HepG2 (cell line): Measurements from ENCODE around the gene AHCTF1. TPM values are rescaled to one million over a fixed set of nuclear protein-coding genes. Genes with fewer than 3 reads are reported as not detected.

Source experiments
- ATAC-seq: fragments of 200-7000 bp; cut with Tn5 transposase; 3 replicates; pipeline ENCODE4 v1.9.1; 2020; ENCODE audit warnings: mild to moderate bottlenecking, moderate library complexity
- BruUV-seq: library from RNA; stranded (reverse); fragments of 400-500 nt; replicated peaks from 2 replicates; lab custom pipeline; 2021; lab: Mats Ljungman, UMichigan
- CTCF ChIA-PET: fragments of 300-600 bp; formaldehyde crosslinking; extraction: SDS; loops from one replicate; lab custom pipeline; 2021; ENCODE audit warnings: low total read pairs, inconsistent platforms, low intra/inter-chr PET ratio; lab: Yijun Ruan, JAX
- POLR2A ChIA-PET: fragments of 350-600 bp; sonication (Branson Sonifier 250); formaldehyde crosslinking; loops from one replicate; lab custom pipeline; 2020; ENCODE audit warnings: antibody characterized with exemption, inconsistent platforms; lab: Yijun Ruan, JAX
- DNase-seq: peaks from one replicate; pipeline ENCODE4 v3.0.0-alpha.2; 2015; ENCODE audit warnings: low spot score
- FAIRE-seq: peaks from 3 replicates; lab custom pipeline; 2011; peaks lifted over from hg19 to GRCh38; lab: Jason Lieb, UNC
- H2AFZ ChIP-seq: one replicate; pipeline ENCODE4 v1.6.1; 2011; ENCODE audit warnings: low read length, inconsistent platforms
- H3K27ac ChIP-seq: fragments of 300-600 bp; 3 replicates; pipeline ENCODE4 v1.8.0; 2011; ENCODE audit warnings: mixed run types, mild to moderate bottlenecking, mixed read lengths, low read length, inconsistent platforms; ENCODE audit not compliant: insufficient read depth; ENCODE audit errors: extremely low read length
- H3K27me3 ChIP-seq, 2 experiments: fragments of 200-600 bp in 1 of 2; 2 replicates in 1 of 2; 3 replicates in 1 of 2; pipeline versions ENCODE4 v1.6.0 to v1.8.0; 2011; ENCODE audit warnings: low read length in 2 of 2, mild to moderate bottlenecking in 2 of 2, moderate library complexity in 2 of 2, inconsistent platforms in 1 of 2; ENCODE audit not compliant: insufficient read depth in 2 of 2, control insufficient read depth in 1 of 2
- H3K36me3 ChIP-seq, 2 experiments: fragments of 200-600 bp in 1 of 2; replicated peaks in 1 of 2; 2 replicates in 1 of 2; 3 replicates in 1 of 2; pipeline versions ENCODE4 v1.5.1 to v1.8.0; 2011; ENCODE audit warnings: low read length in 2 of 2, inconsistent platforms in 1 of 2; ENCODE audit not compliant: insufficient read depth in 2 of 2, control insufficient read depth in 1 of 2
- H3K4me1 ChIP-seq: 2 replicates; pipeline ENCODE4 v1.5.1; 2012; ENCODE audit warnings: low read length, inconsistent platforms; ENCODE audit not compliant: insufficient read depth
- H3K4me2 ChIP-seq: 2 replicates; pipeline ENCODE4 v1.6.0; 2011; ENCODE audit warnings: low read depth, low read length, inconsistent platforms
- H3K4me3 ChIP-seq, 3 experiments: fragments of 200-600 bp in 1 of 3; sonication (generic), shearing (Covaris generic) in 1 of 3; replicated peaks in 1 of 3; 2 replicates each; pipeline ENCODE4 v1.5.1; 2011 to 2016; ENCODE audit warnings: low read length in 3 of 3, inconsistent platforms in 2 of 3, low read depth in 2 of 3, mild to moderate bottlenecking in 2 of 3, control low read depth in 1 of 3, mixed read lengths in 1 of 3; ENCODE audit not compliant: insufficient read depth in 1 of 3
- H3K79me2 ChIP-seq: one replicate; pipeline ENCODE4 v1.6.1; 2011; ENCODE audit warnings: low read length, inconsistent platforms; ENCODE audit not compliant: insufficient read depth
- H3K9ac ChIP-seq: 2 replicates; pipeline ENCODE4 v1.6.0; 2011; ENCODE audit warnings: mild to moderate bottlenecking, low read depth, low read length, inconsistent platforms; ENCODE audit not compliant: insufficient read depth
- H3K9me3 ChIP-seq: 2 replicates; pipeline ENCODE4 v1.5.1; 2012; ENCODE audit warnings: mild to moderate bottlenecking, low read length
- H4K20me1 ChIP-seq: 2 replicates; pipeline ENCODE4 v1.6.0; 2011; ENCODE audit warnings: inconsistent platforms, mild to moderate bottlenecking, low read length, moderate library complexity; ENCODE audit not compliant: insufficient read depth
- GATAD1 ChIP-seq: IDR thresholded peaks from 2 replicates; pipeline ENCODE4 v1.6.1; 2016; ENCODE audit warnings: missing genetic modification reagents, missing compliant biosample characterization
- KLF16 ChIP-seq, 2 experiments: sonication (generic) in 1 of 2; formaldehyde crosslinking in 1 of 2; IDR thresholded peaks; 2 replicates each; pipeline versions ENCODE4 v1.6.1 to v1.8.0; 2016 to 2023; ENCODE audit warnings: missing genetic modification reagents in 2 of 2, missing compliant biosample characterization in 1 of 2
- MBNL3 ChIP-seq: fragments of 250-450 bp; sonication (Bioruptor Pico); conservative IDR thresholded peaks from 2 replicates; pipeline ENCODE4 v1.8.0; 2022; ENCODE audit warnings: mild to moderate bottlenecking, inconsistent platforms
- ZNF235 ChIP-seq: sonication (generic); formaldehyde crosslinking; IDR thresholded peaks from 2 replicates; pipeline ENCODE4 v1.8.1; 2023; ENCODE audit warnings: mild to moderate bottlenecking, missing genetic modification reagents, borderline replicate concordance
- ZNF260 ChIP-seq: sonication (generic); formaldehyde crosslinking; IDR thresholded peaks from 2 replicates; pipeline ENCODE4 v1.4.0; 2020; ENCODE audit warnings: missing genetic modification reagents, low read depth, mild to moderate bottlenecking, borderline replicate concordance
- ZNF564 ChIP-seq: sonication (generic); formaldehyde crosslinking; IDR thresholded peaks from 2 replicates; pipeline ENCODE4 v1.8.1; 2023; ENCODE audit warnings: mild to moderate bottlenecking, missing genetic modification reagents
- ZNF782 ChIP-seq: sonication (generic); formaldehyde crosslinking; IDR thresholded peaks from 2 replicates; pipeline ENCODE4 v1.4.0; 2020; ENCODE audit warnings: missing genetic modification reagents, mild to moderate bottlenecking, borderline replicate concordance
- WGBS: methylation state at CpG from one replicate; pipeline ENCODE4 v1.1.6; 2017; ENCODE audit warnings: low lambda C conversion rate; 5-methylcytosine and 5-hydroxymethylcytosine counted together
- in situ Hi-C: cut with HindIII; loops from 2 replicates; pipeline ENCODE4 v1.10.0; 2017; ENCODE audit warnings: low pct_unique_long_range_greater_than_20kb; ENCODE audit not compliant: extremely low pct_ligation_motif_present
- intact Hi-C: fragments of 100-400 bp; cut with micrococcal nuclease; formaldehyde crosslinking; loops from one replicate; pipeline ENCODE4 v1.10.0; 2022; ENCODE audit not compliant: unreplicated experiment
- polyA plus RNA-seq, 8 experiments: library from polyadenylated mRNA; depleted of rRNA in 3 of 8; stranded (reverse) in 7 of 8; unstranded in 1 of 8; fragments of >200 nt; fragmentation: Illumina TruSeq in 4 of 8; extraction: Trizol in 4 of 8; gene quantifications; 2 replicates each; pipeline versions ENCODE4 v1.2.1 to v1.2.3, GENCODE V29; 2011 to 2016; ENCODE audit warnings: low read depth in 4 of 8, missing spikeins in 1 of 8, mixed read lengths in 1 of 8; ENCODE audit not compliant: insufficient read depth in 1 of 8
- total RNA-seq, 5 experiments: library from RNA; depleted of rRNA; stranded (reverse); fragments of >200 nt; fragmentation: Illumina TruSeq; extraction: Trizol; gene quantifications; 2 replicates each; pipeline ENCODE4 v1.2.3, GENCODE V29; 2016; ENCODE audit warnings: low read depth in 1 of 5
- TF ChIP-seq, protein P1 (sequence below): IDR thresholded peaks from 2 replicates; pipeline ENCODE4 v1.6.1; 2012; ENCODE audit warnings: low read depth, low read length, improper control_type of control experiment
- TF ChIP-seq, protein P2 (sequence below): sonication (generic); formaldehyde crosslinking; IDR thresholded peaks from 2 replicates; pipeline ENCODE4 v1.5.1; 2020; ENCODE audit warnings: missing genetic modification reagents, mild to moderate bottlenecking, borderline replicate concordance
- TF ChIP-seq, protein P3 (sequence below): sonication (generic); formaldehyde crosslinking; IDR thresholded peaks from 2 replicates; pipeline ENCODE4 v1.5.0; 2020; ENCODE audit warnings: mild to moderate bottlenecking, missing genetic modification reagents
- TF ChIP-seq, protein P4 (sequence below): sonication (generic); formaldehyde crosslinking; IDR thresholded peaks from 2 replicates; pipeline ENCODE4 v1.9.0; 2021; ENCODE audit warnings: missing genetic modification reagents, borderline replicate concordance

AHCTF1 gene
- total and polyA plus RNA-seq, 2 of the 13 experiments (the other 11 are each of a cell fraction or from before 2014, with no cell fraction given): 16.6 to 45.9 TPM

DNA sequence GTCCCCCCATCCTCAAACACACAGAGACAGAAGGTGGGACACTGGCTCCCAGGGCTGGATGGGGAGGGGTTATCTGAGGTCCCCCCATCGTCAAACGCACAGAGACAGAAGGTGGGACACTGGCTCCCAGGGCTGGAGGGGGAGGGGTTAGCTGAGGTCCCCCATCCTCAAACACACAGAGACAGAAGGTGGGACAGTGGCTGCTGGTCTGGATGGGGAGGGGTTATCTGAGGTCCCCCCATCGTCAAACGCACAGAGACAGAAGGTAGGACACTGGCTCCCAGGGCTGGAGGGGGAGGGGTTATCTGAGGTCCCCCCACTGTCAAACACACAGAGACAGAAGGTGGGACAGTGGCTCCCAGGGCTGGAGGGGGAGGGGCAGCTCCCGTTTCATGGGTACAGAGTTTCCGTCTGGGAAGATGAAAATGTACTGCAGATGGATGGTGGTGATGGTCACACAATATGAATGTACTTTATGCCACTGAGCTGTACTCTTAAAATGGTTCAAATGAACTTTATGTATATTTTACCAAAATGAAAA lies 138.3 kb downstream of the AHCTF1 start (continued):
- TF ChIP-seq MBNL3 (CRISPR knock-in tag): no peak
- TF ChIP-seq, all 625 proteins: peak for 0

DNA sequence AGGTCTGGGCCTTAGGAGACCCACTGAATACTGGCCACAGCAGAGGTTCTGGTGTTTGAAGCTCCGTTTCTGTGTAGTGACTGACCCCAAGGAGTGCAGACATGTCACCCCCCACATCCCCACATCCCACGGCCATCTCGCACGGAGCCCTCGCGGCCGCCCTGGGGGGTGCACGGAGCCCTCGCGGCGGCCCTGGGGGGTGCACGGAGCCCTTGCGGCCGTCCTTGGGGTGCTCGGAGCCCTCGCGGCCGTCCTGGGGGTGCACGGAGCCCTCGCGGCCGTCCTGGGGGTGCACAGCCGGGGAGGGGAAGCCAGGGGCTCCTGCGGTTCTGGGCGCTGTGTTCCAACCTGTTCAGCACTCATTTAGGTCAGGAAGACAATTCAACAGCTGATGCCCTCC lies 139.1 kb downstream of the AHCTF1 start:
- Histone ChIP-seq H3K4me2 (no peak overlapping the region), H3K9ac (no peak overlapping the region), H4K20me1 (no peaks in the 10 kb centered on the region), H3K36me3 (no peaks in the 10 kb centered on the region), H3K9me3 (no peaks in the 10 kb centered on the region), H2AFZ (no peak overlapping the region), H3K79me2 (no peaks in the 10 kb centered on the region), H3K4me1 (peaks cover 34% of the 10 kb centered on the region), H3K4me3 (no peak overlapping the region), H3K27me3 (peaks cover 1 to 29% of the 10 kb centered on the region in 2 experiments; a peak in 3 of 5 replicates), H3K27ac (no peak overlapping the region)
- intact Hi-C loops (no loop called here), in situ Hi-C loops (no loop called here)
- 75% methylated on average over 9 of the region's 25 CpGs for WGBS
- CTCF ChIA-PET: no interaction called here
- DNase-seq (no peak), FAIRE-seq (no peak), ATAC-seq (no peak)
- no TSS peak for BruUV-seq
- TF ChIP-seq, protein P1, sequence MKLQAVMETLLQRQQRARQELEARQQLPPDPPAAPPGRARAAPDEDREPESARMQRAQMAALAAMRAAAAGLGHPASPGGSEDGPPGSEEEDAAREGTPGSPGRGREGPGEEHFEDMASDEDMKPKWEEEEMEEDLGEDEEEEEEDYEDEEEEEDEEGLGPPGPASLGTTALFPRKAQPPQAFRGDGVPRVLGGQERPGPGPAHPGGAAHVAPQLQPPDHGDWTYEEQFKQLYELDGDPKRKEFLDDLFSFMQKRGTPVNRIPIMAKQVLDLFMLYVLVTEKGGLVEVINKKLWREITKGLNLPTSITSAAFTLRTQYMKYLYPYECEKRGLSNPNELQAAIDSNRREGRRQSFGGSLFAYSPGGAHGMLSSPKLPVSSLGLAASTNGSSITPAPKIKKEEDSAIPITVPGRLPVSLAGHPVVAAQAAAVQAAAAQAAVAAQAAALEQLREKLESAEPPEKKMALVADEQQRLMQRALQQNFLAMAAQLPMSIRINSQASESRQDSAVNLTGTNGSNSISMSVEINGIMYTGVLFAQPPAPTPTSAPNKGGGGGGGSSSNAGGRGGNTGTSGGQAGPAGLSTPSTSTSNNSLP: no peak
- TF ChIP-seq, protein P2, sequence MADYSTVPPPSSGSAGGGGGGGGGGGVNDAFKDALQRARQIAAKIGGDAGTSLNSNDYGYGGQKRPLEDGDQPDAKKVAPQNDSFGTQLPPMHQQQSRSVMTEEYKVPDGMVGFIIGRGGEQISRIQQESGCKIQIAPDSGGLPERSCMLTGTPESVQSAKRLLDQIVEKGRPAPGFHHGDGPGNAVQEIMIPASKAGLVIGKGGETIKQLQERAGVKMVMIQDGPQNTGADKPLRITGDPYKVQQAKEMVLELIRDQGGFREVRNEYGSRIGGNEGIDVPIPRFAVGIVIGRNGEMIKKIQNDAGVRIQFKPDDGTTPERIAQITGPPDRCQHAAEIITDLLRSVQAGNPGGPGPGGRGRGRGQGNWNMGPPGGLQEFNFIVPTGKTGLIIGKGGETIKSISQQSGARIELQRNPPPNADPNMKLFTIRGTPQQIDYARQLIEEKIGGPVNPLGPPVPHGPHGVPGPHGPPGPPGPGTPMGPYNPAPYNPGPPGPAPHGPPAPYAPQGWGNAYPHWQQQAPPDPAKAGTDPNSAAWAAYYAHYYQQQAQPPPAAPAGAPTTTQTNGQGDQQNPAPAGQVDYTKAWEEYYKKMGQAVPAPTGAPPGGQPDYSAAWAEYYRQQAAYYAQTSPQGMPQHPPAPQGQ (CRISPR knock-in tag): no peak
- TF ChIP-seq KLF16 (CRISPR knock-in tag; IDR thresholded peaks at IDR 0.05): no peak
- no peak for TF ChIP-seq ZNF782 (CRISPR knock-in tag)
- no peak for TF ChIP-seq GATAD1 (CRISPR knock-in tag)
- TF ChIP-seq, protein P3, sequence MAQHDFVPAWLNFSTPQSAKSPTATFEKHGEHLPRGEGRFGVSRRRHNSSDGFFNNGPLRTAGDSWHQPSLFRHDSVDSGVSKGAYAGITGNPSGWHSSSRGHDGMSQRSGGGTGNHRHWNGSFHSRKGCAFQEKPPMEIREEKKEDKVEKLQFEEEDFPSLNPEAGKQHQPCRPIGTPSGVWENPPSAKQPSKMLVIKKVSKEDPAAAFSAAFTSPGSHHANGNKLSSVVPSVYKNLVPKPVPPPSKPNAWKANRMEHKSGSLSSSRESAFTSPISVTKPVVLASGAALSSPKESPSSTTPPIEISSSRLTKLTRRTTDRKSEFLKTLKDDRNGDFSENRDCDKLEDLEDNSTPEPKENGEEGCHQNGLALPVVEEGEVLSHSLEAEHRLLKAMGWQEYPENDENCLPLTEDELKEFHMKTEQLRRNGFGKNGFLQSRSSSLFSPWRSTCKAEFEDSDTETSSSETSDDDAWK (CRISPR knock-in tag): no peak
- TF ChIP-seq ZNF260 (CRISPR knock-in tag): no peak
- TF ChIP-seq ZNF235: no peak
- TF ChIP-seq ZNF564 (CRISPR knock-in tag): no peak
- TF ChIP-seq, protein P4, sequence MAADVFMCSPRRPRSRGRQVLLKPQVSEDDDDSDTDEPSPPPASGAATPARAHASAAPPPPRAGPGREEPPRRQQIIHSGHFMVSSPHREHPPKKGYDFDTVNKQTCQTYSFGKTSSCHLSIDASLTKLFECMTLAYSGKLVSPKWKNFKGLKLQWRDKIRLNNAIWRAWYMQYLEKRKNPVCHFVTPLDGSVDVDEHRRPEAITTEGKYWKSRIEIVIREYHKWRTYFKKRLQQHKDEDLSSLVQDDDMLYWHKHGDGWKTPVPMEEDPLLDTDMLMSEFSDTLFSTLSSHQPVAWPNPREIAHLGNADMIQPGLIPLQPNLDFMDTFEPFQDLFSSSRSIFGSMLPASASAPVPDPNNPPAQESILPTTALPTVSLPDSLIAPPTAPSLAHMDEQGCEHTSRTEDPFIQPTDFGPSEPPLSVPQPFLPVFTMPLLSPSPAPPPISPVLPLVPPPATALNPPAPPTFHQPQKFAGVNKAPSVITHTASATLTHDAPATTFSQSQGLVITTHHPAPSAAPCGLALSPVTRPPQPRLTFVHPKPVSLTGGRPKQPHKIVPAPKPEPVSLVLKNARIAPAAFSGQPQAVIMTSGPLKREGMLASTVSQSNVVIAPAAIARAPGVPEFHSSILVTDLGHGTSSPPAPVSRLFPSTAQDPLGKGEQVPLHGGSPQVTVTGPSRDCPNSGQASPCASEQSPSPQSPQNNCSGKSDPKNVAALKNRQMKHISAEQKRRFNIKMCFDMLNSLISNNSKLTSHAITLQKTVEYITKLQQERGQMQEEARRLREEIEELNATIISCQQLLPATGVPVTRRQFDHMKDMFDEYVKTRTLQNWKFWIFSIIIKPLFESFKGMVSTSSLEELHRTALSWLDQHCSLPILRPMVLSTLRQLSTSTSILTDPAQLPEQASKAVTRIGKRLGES (CRISPR knock-in tag): no peak
- POLR2A ChIA-PET: no interaction called here
